H9 (cell line): ENCODE results near the gene PRR33. TPM values are rescaled to one million over a fixed set of nuclear protein-coding genes. Genes with fewer than 3 reads are reported as not detected.
A peak's percentile ranks its signal among the peaks of the same experiment; 100 is the strongest.

Experiments
- DNase-seq: peaks from one replicate; pipeline ENCODE4 v3.0.0-alpha.2; 2017
- H2AFZ ChIP-seq: one replicate; pipeline ENCODE4 v1.6.1; 2013; ENCODE audit warnings: mild to moderate bottlenecking, low read length, control low read depth, moderate library complexity
- H2AK5ac ChIP-seq: 2 replicates; pipeline ENCODE4 v1.6.1; 2013; ENCODE audit warnings: low read length, control low read depth, mixed read lengths; ENCODE audit not compliant: insufficient read length
- H2BK120ac ChIP-seq: one replicate; pipeline ENCODE4 v1.6.1; 2013; ENCODE audit warnings: low read depth, mild to moderate bottlenecking, low read length, control low read depth, inconsistent platforms; ENCODE audit not compliant: poor library complexity, severe bottlenecking
- H2BK12ac ChIP-seq: 2 replicates; pipeline ENCODE4 v1.6.1; 2013; ENCODE audit warnings: low read length, control low read depth, mixed read lengths, low read depth; ENCODE audit not compliant: insufficient read length
- H2BK15ac ChIP-seq: 2 replicates; pipeline ENCODE4 v1.6.1; 2013; ENCODE audit warnings: low read depth, low read length, control low read depth
- H2BK20ac ChIP-seq: one replicate; pipeline ENCODE4 v1.6.1; 2013; ENCODE audit warnings: low read depth, mild to moderate bottlenecking, low read length, control low read depth, inconsistent platforms; ENCODE audit not compliant: poor library complexity, severe bottlenecking
- H2BK5ac ChIP-seq: 2 replicates; pipeline ENCODE4 v1.6.1; 2013; ENCODE audit warnings: low read length, control low read depth, mixed read lengths; ENCODE audit not compliant: insufficient read length
- H3K14ac ChIP-seq: 2 replicates; pipeline ENCODE4 v1.6.1; 2013; ENCODE audit warnings: low read length, control low read depth; ENCODE audit not compliant: insufficient read depth
- H3K18ac ChIP-seq: 2 replicates; pipeline ENCODE4 v1.6.1; 2013; ENCODE audit warnings: low read depth, mild to moderate bottlenecking, mixed read lengths, low read length, control low read depth; ENCODE audit not compliant: insufficient read length
- H3K23ac ChIP-seq: 2 replicates; pipeline ENCODE4 v1.6.1; 2013; ENCODE audit warnings: low read length, control low read depth, mixed read lengths, low read depth; ENCODE audit not compliant: insufficient read length
- H3K23me2 ChIP-seq: 2 replicates; pipeline ENCODE4 v1.6.1; 2013; ENCODE audit warnings: low read depth, mild to moderate bottlenecking, mixed read lengths, low read length, control low read depth; ENCODE audit not compliant: insufficient read length, poor library complexity, severe bottlenecking
- H3K27ac ChIP-seq: 2 replicates; pipeline ENCODE4 v1.5.1; 2013; ENCODE audit warnings: low read length, control low read depth, mixed read lengths, low read depth; ENCODE audit not compliant: insufficient read length
- H3K27me3 ChIP-seq: 2 replicates; pipeline ENCODE4 v1.6.1; 2013; ENCODE audit warnings: low read length, control low read depth, inconsistent platforms; ENCODE audit not compliant: insufficient read depth
- H3K4ac ChIP-seq: 2 replicates; pipeline ENCODE4 v1.6.1; 2013; ENCODE audit warnings: low read depth, mild to moderate bottlenecking, control low read depth, inconsistent platforms, low read length, moderate library complexity
- H3K4me1 ChIP-seq: 2 replicates; pipeline ENCODE4 v1.6.1; 2013; ENCODE audit warnings: low read length, control low read depth, inconsistent platforms; ENCODE audit not compliant: insufficient read depth
- H3K4me2 ChIP-seq: 2 replicates; pipeline ENCODE4 v1.6.1; 2013; ENCODE audit warnings: low read length, control low read depth, mixed read lengths; ENCODE audit not compliant: insufficient read length, insufficient read depth
- H3K56ac ChIP-seq: 2 replicates; pipeline ENCODE4 v1.6.1; 2013; ENCODE audit warnings: low read depth, mild to moderate bottlenecking, mixed read lengths, low read length, control low read depth; ENCODE audit not compliant: insufficient read length
- H3K79me1 ChIP-seq: 2 replicates; pipeline ENCODE4 v1.6.1; 2013; ENCODE audit warnings: low read depth, mild to moderate bottlenecking, moderate library complexity, low read length, control low read depth, inconsistent platforms; ENCODE audit not compliant: insufficient read depth, poor library complexity, severe bottlenecking
- H3K79me2 ChIP-seq: 2 replicates; pipeline ENCODE4 v1.6.1; 2013; ENCODE audit warnings: low read length, control low read depth, inconsistent platforms; ENCODE audit not compliant: insufficient read depth
- H3K9ac ChIP-seq: 2 replicates; pipeline ENCODE4 v1.6.1; 2013; ENCODE audit warnings: low read length, control low read depth, mixed read lengths; ENCODE audit not compliant: insufficient read length; ENCODE audit errors: extremely low read depth
- H3K9me3 ChIP-seq: one replicate; pipeline ENCODE4 v1.6.1; 2013; ENCODE audit warnings: low read depth, low read length, inconsistent platforms; ENCODE audit not compliant: control insufficient read depth
- H3T11ph ChIP-seq: one replicate; pipeline ENCODE4 v1.6.1; 2013; ENCODE audit warnings: mild to moderate bottlenecking, low read length, control low read depth, inconsistent platforms
- H4K20me1 ChIP-seq: one replicate; pipeline ENCODE4 v1.6.1; 2013; ENCODE audit not compliant: control insufficient read depth, insufficient read length, insufficient read depth
- H4K5ac ChIP-seq: 2 replicates; pipeline ENCODE4 v1.6.1; 2013; ENCODE audit warnings: low read depth, mild to moderate bottlenecking, mixed read lengths, low read length, control low read depth; ENCODE audit not compliant: insufficient read length
- H4K8ac ChIP-seq: replicated peaks from 2 replicates; pipeline ENCODE4 v1.6.1; 2013; ENCODE audit warnings: low read length, control low read depth, mixed read lengths, low read depth; ENCODE audit not compliant: insufficient read length
- H4K91ac ChIP-seq: 2 replicates; pipeline ENCODE4 v1.6.1; 2013; ENCODE audit warnings: low read depth, mild to moderate bottlenecking, moderate library complexity, mixed read lengths, low read length, control low read depth; ENCODE audit not compliant: insufficient read length
- H3K27ac Mint-ChIP-seq, 3 experiments: 2 replicates in 2 of 3; 3 replicates in 1 of 3; pipeline ENCODE4 v1.8.0; 2020 to 2021; ENCODE audit warnings: mixed read lengths in 3 of 3, mild to moderate bottlenecking in 1 of 3, moderate library complexity in 1 of 3
- H3K27me3 Mint-ChIP-seq: 2 replicates; pipeline ENCODE4 v1.8.0; 2021; ENCODE audit warnings: low read depth, mild to moderate bottlenecking, moderate library complexity, mixed read lengths
- H3K36me3 Mint-ChIP-seq, 3 experiments: 2 replicates in 2 of 3; 3 replicates in 1 of 3; pipeline ENCODE4 v1.8.0; 2020 to 2021; ENCODE audit warnings: low read depth in 3 of 3, mixed read lengths in 3 of 3; ENCODE audit not compliant: insufficient read depth in 1 of 3
- H3K4me1 Mint-ChIP-seq, 2 experiments: 2 replicates each; pipeline ENCODE4 v1.8.0; 2020; ENCODE audit warnings: mixed read lengths in 2 of 2
- H3K4me3 Mint-ChIP-seq, 2 experiments: 2 replicates in 1 of 2; 3 replicates in 1 of 2; pipeline ENCODE4 v1.8.0; 2020 to 2021; ENCODE audit warnings: mild to moderate bottlenecking in 2 of 2, mixed read lengths in 2 of 2, moderate library complexity in 1 of 2
- H3K9me3 Mint-ChIP-seq, 2 experiments: 2 replicates in 1 of 2; 3 replicates in 1 of 2; pipeline ENCODE4 v1.8.0; 2020; ENCODE audit warnings: mild to moderate bottlenecking in 2 of 2, mixed read lengths in 2 of 2, moderate library complexity in 1 of 2
- CTCF ChIP-seq: fragments of 200-600 bp; sonication (generic); conservative IDR thresholded peaks from 3 replicates; pipeline ENCODE4 v1.8.0; 2021; ENCODE audit warnings: antibody characterized with exemption, mild to moderate bottlenecking
- WGBS: extraction: QIAGEN DNeasy Blood & Tissue Kit; methylation state at CpG from one replicate; pipeline ENCODE4 v1.1.7; 2013; ENCODE audit warnings: missing lambda C conversion rate, low lambda C conversion rate, mixed read lengths; ENCODE audit not compliant: insufficient read length; ENCODE audit errors: extremely low coverage; 5-methylcytosine and 5-hydroxymethylcytosine counted together
- total RNA-seq: library from RNA; stranded (reverse); gene quantifications from 2 replicates; pipeline ENCODE4 v1.2.1, GENCODE V29; 2021

The PRR33 gene
- total RNA-seq, 1 experiment from 2014 or later: not detected

GRCh38 chr11:1894759-1895158 lies 3.1 kb upstream of the PRR33 start:
- H2BK120ac ChIP-seq: no peak overlapping the region
- no peak overlapping the region for H3K56ac ChIP-seq
- no peaks in the 10 kb centered on the region; the same call in 1 of the 2 replicates for H3K27me3 ChIP-seq
- no peak overlapping the region for H4K8ac ChIP-seq
- no peak overlapping the region for H3K4me2 ChIP-seq
- no peak overlapping the region for H3K4me3 Mint-ChIP-seq
- H4K20me1 ChIP-seq: no peaks in the 10 kb centered on the region
- H3K4me1 Mint-ChIP-seq: no peaks in the 10 kb centered on the region
- no peak overlapping the region for H2BK15ac ChIP-seq
- H3K18ac ChIP-seq: no peak overlapping the region
- H3T11ph ChIP-seq: no peak overlapping the region
- no peak overlapping the region for H4K5ac ChIP-seq
- no peaks in the 10 kb centered on the region for H3K79me1 ChIP-seq
- no peak overlapping the region for H2AK5ac ChIP-seq
- no peak overlapping the region for H3K23ac ChIP-seq
- H3K9me3 Mint-ChIP-seq: no peaks in the 10 kb centered on the region; a peak in 1 of 5 replicates
- H3K4ac ChIP-seq: no peak overlapping the region
- H3K27ac Mint-ChIP-seq: peak overlapping the region in 1 of 3 experiments; percentile 92; a peak in 1 of 7 replicates
- H4K91ac ChIP-seq: no peak overlapping the region
- H3K9ac ChIP-seq: no peak overlapping the region
- no peak for TF ChIP-seq CTCF
- no peaks in the 10 kb centered on the region for H3K79me2 ChIP-seq
- H3K36me3 Mint-ChIP-seq: no peaks in the 10 kb centered on the region
- H2AFZ ChIP-seq: no peak overlapping the region
- no peak overlapping the region for H2BK5ac ChIP-seq
- no peak for DNase-seq
- no peak overlapping the region for H2BK12ac ChIP-seq
- no peaks in the 10 kb centered on the region for H3K4me1 ChIP-seq
- peaks cover 30% of the 10 kb centered on the region for H3K27me3 Mint-ChIP-seq
- WGBS: no CpG with 5 or more reads among the region's 11 CpGs
- no peak overlapping the region for H3K14ac ChIP-seq
- no peaks in the 10 kb centered on the region for H3K9me3 ChIP-seq
- no peak overlapping the region for H3K27ac ChIP-seq
- H3K23me2 ChIP-seq: no peaks in the 10 kb centered on the region
- H2BK20ac ChIP-seq: no peak overlapping the region
